ENCODE data around the gene BIRC7. TPM values are rescaled to one million over a fixed set of nuclear protein-coding genes. Genes with fewer than 3 reads are reported as not detected.

Gene BIRC7
- total and polyA plus RNA-seq, 2 of the 4 experiments (the other 2 are of a cell fraction): not detected

GRCh38 chr20:63189322-63189642 is 46.4 kb upstream of the BIRC7 start:
- CTCF ChIA-PET: no interaction called here

More at GRCh38 chr20:63189322-63189642, 46.4 kb upstream of the BIRC7 start:
- intact Hi-C loops (cut with micrococcal nuclease): loop anchor here (10.0 kb wide), 1 partner anchor 134 kb away; no protein-coding TSS in a partner anchor
- Histone ChIP-seq H4K8ac (ENCODE audit: low read depth in 2 of 2, low read length in 2 of 2) (no peak overlapping the region), H4K5ac (ENCODE audit: low read depth, low read length) (no peak overlapping the region), H2BK5ac (ENCODE audit: low read depth, low read length, poor library complexity, severe bottlenecking) (no peak overlapping the region), H4K91ac (ENCODE audit: insufficient read depth, low read depth, low read length) (no peak overlapping the region), H3K9ac (ENCODE audit: low read depth, low read length) (no peak overlapping the region), H3K9me3 (ENCODE audit: control insufficient read depth, insufficient read depth, low read length) (no peaks in the 10 kb centered on the region), H3K4me1 (ENCODE audit: control insufficient read depth, insufficient read depth, low read length) (no peaks in the 10 kb centered on the region), H2AFZ (replicated peaks; ENCODE audit: low read length, poor library complexity) (no peak overlapping the region), H3K79me1 (ENCODE audit: low read depth in 1 of 2, low read length in 2 of 2) (peaks cover 0 to 5% of the 10 kb centered on the region in 2 experiments; a peak in 1 of 4 replicates), H3K4me3 (ENCODE audit: insufficient read depth, low read depth, low read length) (no peak overlapping the region), H3K14ac (replicated peaks; ENCODE audit: low read depth, low read length) (no peak overlapping the region), H3K4me2 (ENCODE audit: low read depth, low read length) (no peak overlapping the region), H3K9me1 (ENCODE audit: insufficient read depth, low read length) (peaks cover 9% of the 10 kb centered on the region), H2BK15ac (ENCODE audit: low read depth, low read length) (no peak overlapping the region), H3K23ac (ENCODE audit: low read depth, low read length) (no peak overlapping the region; the same call in 1 of the 2 replicates), H2AK5ac (ENCODE audit: low read depth, low read length) (no peak overlapping the region), H3K27me3 (ENCODE audit: control insufficient read depth, insufficient read depth, low read length) (peaks cover 3% of the 10 kb centered on the region; the same call in 1 of the 2 replicates), H3K18ac (ENCODE audit: low read depth, low read length) (no peak overlapping the region), H3K27ac (ENCODE audit: insufficient read depth, low read length) (no peak overlapping the region), H2BK20ac (ENCODE audit: low read depth, low read length) (no peak overlapping the region), H3K4ac (ENCODE audit: low read depth, low read length) (no peak overlapping the region), H2BK120ac (ENCODE audit: low read depth, low read length) (no peak overlapping the region), H3K56ac (ENCODE audit: extremely low read depth, insufficient read depth, low read length) (no peak overlapping the region), H4K20me1 (ENCODE audit: insufficient read depth, low read length) (peaks cover 17% of the 10 kb centered on the region), H2AK9ac (replicated peaks; ENCODE audit: low read depth, low read length, poor library complexity) (no peak overlapping the region), H3K36me3 (ENCODE audit: control insufficient read depth, insufficient read depth, low read length) (no peaks in the 10 kb centered on the region)
- in situ Hi-C loops (cut with MboI; ENCODE audit: low sequenced_read_pairs): no loop called here
- no TSS peak for BruUV-seq (replicated peaks)
- WGBS, 2 experiments (ENCODE audit: extremely low coverage in 2 of 2, insufficient read length in 1 of 2): 71% methylated on average over 3 of the region's 5 CpGs; no CpG with 5 or more reads in 1 of the 2 experiments
- POLR2A ChIA-PET (ENCODE audit: unreplicated experiment): no interaction called here
- no peak for DNase-seq
- TF ChIP-seq NFE2L2 (IDR thresholded peaks at IDR 0.05; ENCODE audit: low read depth, low read length): no peak
- TF ChIP-seq ELK1 (IDR thresholded peaks at IDR 0.05; ENCODE audit: borderline replicate concordance, low read depth, low read length): no peak
- TF ChIP-seq, protein P1, sequence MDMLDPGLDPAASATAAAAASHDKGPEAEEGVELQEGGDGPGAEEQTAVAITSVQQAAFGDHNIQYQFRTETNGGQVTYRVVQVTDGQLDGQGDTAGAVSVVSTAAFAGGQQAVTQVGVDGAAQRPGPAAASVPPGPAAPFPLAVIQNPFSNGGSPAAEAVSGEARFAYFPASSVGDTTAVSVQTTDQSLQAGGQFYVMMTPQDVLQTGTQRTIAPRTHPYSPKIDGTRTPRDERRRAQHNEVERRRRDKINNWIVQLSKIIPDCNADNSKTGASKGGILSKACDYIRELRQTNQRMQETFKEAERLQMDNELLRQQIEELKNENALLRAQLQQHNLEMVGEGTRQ (IDR thresholded peaks at IDR 0.05; ENCODE audit: low read depth, low read length): no peak
- TF ChIP-seq MAZ (IDR thresholded peaks at IDR 0.05; ENCODE audit: borderline replicate concordance, low read depth, low read length): no peak
- no peak for TF ChIP-seq CTCF (conservative IDR thresholded peaks at IDR 0.05; ENCODE audit: low read depth, low read length)
- TF ChIP-seq RFX5 (IDR thresholded peaks at IDR 0.05; ENCODE audit: low read depth, low read length): no peak
- TF ChIP-seq FOS (IDR thresholded peaks at IDR 0.05; ENCODE audit: low read depth, low read length): no peak
- no peak for TF ChIP-seq RAD21 (IDR thresholded peaks at IDR 0.05; ENCODE audit: low read length)
- TF ChIP-seq MXI1 (IDR thresholded peaks at IDR 0.05; ENCODE audit: borderline replicate concordance, low read depth, low read length): no peak
- no peak for TF ChIP-seq MAFK (IDR thresholded peaks at IDR 0.05; ENCODE audit: low read depth, low read length)
- no peak for TF ChIP-seq CHD1 (IDR thresholded peaks at IDR 0.05; ENCODE audit: low read depth, low read length)
- no peak for TF ChIP-seq BHLHE40 (IDR thresholded peaks at IDR 0.05; ENCODE audit: low read depth, low read length)
- no peak for TF ChIP-seq RCOR1 (IDR thresholded peaks at IDR 0.05; ENCODE audit: insufficient replicate concordance, low read length)
- TF ChIP-seq CEBPB (IDR thresholded peaks at IDR 0.05; ENCODE audit: low read depth, low read length): no peak
- no peak for TF ChIP-seq SMC3 (IDR thresholded peaks at IDR 0.05; ENCODE audit: low read depth, low read length)
- no peak for TF ChIP-seq POLR2A (IDR thresholded peaks at IDR 0.05; ENCODE audit: low read depth, low read length)
- ATAC-seq (ENCODE audit: low read depth): no peak
- dilution Hi-C loops (cut with HindIII; ENCODE audit: low sequenced_read_pairs, unreplicated experiment): no loop called here

Measured in IMR-90 (cell line).